H1 (cell line): ENCODE measurements around the gene CHI3L1. TPM values are rescaled to one million over a fixed set of nuclear protein-coding genes. Genes with fewer than 3 reads are reported as not detected.

ENCODE experiments used
- SIRT6 ChIP-seq: IDR thresholded peaks from one replicate; pipeline ENCODE4 v1.7.1; 2012; ENCODE audit warnings: low read length, inconsistent platforms
- SRF ChIP-seq: IDR thresholded peaks from 2 replicates; pipeline ENCODE4 v1.6.1; 2011; ENCODE audit warnings: mild to moderate bottlenecking, low read depth, low read length, moderate library complexity
- TAF7 ChIP-seq: optimal IDR thresholded peaks from 2 replicates; pipeline ENCODE3; 2011; ENCODE audit warnings: low read depth, mild to moderate bottlenecking, inconsistent platforms, low read length, moderate library complexity, borderline replicate concordance
- polyA plus RNA-seq, 7 experiments: library from polyadenylated mRNA; depleted of rRNA in 3 of 7; stranded (reverse) in 5 of 7; unstranded in 2 of 7; fragments of >200 nt in 5 of 7; fragments of 200-250 nt in 2 of 7; gene quantifications; 1 replicate in 5 of 7; 2 replicates in 1 of 7; 4 replicates in 1 of 7; pipeline versions ENCODE4 v1.2.1 to v1.2.3, GENCODE V29; 2011 to 2013; ENCODE audit warnings: missing spikeins in 2 of 7, mixed read lengths in 2 of 7
- total RNA-seq: library from RNA; stranded (reverse); fragmentation: NEBNext Ultra II Directional; extraction: Animal tissue kit (Norgen Biotek cat#: 25700); gene quantifications from 2 replicates; pipeline ENCODE4 v1.2.1, GENCODE V29; 2021
- TF ChIP-seq, protein P1 (sequence below): IDR thresholded peaks from 2 replicates; pipeline ENCODE4 v1.6.1; 2011; ENCODE audit warnings: low read depth, mild to moderate bottlenecking, low read length; ENCODE audit not compliant: insufficient read depth

The CHI3L1 gene
- total and polyA plus RNA-seq, 2 of the 8 experiments (the other 6 are each of a cell fraction or from before 2014, with no cell fraction given), result 1.0 TPM; not detected in 1

DNA sequence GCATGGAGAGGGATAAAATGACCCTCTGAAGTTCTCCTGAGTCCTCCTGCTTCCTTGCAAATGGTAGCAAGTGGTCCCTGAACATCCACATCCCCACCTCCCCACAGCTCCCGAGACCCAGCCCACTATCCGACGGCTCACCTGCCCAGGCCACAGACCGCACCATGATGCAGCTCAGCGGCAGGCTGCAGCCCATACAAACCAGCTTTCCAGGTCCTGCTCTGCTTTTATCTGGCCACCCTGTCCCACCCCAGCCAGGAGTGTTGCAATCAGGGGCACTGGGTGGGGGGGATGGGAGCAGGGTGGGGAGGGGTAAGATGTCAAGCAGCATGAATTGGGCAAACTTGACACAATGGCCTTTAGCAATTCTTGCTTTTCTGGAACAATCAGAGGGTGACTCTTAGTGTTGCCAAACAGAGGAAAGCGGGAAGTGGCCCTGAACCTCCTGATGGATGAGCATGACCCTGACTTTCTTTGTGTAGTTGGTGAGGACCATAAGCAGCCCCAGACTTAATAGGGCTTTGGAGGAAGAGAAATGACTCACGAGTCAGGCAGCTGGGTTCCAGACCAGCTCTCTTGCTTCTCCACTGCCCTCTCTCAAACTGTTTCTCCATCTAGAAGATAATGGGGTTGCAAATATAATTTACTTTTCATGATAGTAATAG, 43.1 kb upstream of the CHI3L1 start, which contains the start of gene CHIT1 (continued):
- no peak for TF ChIP-seq TAF7
- TF ChIP-seq, protein P1, sequence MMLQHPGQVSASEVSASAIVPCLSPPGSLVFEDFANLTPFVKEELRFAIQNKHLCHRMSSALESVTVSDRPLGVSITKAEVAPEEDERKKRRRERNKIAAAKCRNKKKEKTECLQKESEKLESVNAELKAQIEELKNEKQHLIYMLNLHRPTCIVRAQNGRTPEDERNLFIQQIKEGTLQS, result no peak
- no peak for TF ChIP-seq SRF
- no peak for TF ChIP-seq SIRT6
